HK-2 (cell line): Measurements from ENCODE around the gene MS4A14.
"Not testable (repeated sequence)": the region's sequence is repeated elsewhere in the genome, so short reads cannot be mapped to it uniquely, and the experiment has no call there.

Experiments used
- DNase-seq: peaks from one replicate; pipeline ENCODE4 v3.0.0-alpha.2; 2018; ENCODE audit not compliant: unreplicated experiment

Gene MS4A14

DNA sequence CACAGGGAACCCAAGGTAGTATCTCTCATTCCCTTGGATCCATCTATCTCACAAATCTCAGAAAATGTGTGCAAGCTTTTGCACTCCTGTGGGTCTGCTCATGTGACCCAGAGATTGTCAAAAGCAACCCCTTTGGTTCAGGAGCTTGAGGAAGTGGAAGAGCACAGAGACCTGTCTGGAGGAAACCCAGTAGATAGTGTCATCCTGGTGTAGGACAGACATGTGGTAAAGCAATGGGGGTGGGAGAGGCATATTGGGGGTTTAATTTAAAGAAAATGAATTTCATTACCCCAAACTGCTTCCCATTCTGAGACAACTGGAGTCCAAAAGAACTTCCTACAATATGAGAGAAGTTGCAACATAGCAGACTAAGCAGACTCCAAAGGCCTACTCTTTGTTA lies 5.8 kb upstream of the MS4A14 start:
- DNase-seq: no peak

DNA sequence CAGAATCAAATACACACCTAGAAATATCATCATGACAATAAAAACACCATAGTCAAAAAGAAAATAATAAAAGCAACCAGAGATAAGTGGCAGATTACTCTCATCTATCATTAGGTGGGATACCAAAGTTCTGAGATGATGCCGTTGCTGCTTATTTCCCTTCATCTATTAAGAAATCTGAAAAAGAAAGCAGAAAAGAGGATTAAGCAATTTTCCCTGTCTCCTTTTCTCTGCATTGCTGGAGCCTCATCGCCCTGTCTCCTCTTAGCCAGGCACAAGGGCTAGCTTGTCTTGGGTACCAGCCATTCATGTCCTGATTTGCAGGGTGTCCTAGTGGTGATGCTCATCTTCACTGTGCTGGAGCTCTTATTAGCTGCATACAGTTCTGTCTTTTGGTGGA lies 3.9 kb upstream of the MS4A14 start:
- no peak for DNase-seq

DNA sequence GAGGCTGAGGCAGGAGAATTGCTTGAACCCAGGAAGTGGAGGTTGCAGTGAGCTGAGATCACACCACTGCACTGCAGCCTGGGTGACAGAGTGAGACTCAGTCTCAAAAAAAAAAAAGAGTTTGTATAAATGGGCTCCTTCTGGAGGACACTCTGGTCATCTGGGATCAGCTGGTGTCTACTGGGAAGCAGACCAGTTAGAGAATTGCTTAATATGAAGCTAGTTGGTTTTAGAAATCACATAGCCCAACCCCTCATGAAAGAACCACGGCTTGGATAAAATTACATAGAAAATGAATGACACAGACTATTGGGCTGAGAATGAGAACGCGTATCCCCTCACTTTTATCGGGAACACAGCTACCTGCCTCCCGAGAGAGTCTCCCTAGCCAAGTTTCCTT lies 3.2 kb upstream of the MS4A14 start:
- no peak for DNase-seq

DNA sequence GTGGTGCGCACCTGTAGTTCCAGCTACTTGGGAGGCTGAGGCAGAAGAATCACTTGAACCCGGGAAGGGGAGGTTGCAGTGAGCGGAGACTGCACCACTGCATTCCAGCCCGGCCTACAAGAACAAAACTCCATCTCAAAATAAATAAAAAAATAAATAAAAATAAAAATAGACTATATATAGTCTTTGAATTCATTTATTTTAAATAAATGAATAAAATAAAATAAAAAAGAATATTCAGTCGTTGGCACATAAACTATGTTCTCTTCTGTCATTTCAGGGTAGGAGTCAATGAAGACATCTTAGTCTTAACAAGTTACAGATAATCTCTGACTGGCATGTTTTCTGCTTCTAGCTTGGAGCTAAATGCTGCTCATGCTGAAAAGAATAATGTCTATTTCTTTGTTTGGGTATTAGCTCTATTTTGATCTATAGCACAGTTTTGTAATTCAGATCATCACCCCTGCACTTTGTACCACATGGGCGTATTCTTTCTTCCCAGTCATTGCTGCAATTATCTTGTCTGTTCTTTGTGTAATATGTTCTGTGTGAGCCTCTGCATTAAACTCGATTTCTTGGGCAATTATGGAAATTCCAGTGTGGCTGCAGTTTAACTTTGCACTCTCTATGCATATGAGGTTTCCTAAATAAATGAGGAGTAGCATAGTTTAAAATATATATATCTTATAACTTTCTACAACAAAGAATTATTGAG lies 1.4 kb upstream of the MS4A14 start:
- no peak for DNase-seq

DNA sequence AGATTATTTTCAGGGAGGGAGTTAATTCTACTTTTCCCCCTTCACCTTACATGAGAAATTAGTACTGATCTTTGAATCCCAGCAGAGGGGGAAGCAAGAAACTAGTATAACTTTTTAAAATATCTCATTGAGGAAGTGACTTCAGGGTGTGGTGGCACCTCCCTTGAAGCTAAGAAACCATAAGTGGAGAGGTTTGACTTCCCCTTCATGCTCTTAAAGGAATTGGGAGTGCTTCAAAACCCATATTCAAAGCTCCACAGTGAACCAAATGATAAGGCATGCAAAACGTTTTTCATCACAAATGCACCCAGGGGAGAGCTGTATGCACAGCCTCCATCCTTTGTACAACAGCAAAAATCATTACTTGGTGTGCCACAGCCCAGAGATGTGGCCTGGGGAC lies 540 bp downstream of the MS4A14 start:
- no peak for DNase-seq

DNA sequence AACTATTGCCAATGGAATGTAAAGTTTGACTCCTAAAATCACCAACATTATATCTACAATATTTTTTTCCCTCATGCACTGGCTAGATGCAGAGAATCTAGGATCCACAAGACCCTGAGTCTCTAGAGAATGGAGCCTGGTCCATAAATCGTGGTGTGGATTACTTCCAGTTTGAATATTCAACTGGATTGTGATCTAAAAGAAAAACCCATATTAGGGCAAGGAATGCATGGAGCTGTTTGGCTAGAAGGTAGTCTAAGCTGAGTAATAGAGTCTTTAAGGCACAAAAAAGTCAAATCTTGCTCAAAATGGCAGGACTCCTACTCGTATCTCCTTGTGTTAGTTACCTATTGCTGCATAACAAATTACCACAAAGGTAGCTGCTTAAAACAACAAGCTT lies 23.8 kb downstream of the MS4A14 start:
- DNase-seq: no peak

DNA sequence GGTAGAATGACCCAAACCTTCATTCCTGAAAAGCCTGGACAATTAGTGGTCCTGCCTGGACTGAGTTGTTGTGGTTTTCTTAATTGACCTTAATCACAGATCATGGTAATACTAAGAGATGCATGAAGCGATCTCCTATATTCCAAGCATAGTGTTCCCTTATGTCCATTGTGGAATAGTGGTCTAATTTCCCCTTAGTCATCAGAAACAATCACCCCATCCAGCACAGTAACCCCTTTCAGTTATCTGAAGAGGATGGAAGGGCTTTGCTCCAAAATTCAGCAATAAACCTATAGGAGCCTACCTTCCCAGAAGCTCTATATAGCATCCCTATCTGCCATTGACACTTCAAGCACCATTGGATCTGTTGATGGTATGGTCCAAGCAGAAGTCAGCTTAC lies 26.4 kb downstream of the MS4A14 start:
- no peak for DNase-seq

DNA sequence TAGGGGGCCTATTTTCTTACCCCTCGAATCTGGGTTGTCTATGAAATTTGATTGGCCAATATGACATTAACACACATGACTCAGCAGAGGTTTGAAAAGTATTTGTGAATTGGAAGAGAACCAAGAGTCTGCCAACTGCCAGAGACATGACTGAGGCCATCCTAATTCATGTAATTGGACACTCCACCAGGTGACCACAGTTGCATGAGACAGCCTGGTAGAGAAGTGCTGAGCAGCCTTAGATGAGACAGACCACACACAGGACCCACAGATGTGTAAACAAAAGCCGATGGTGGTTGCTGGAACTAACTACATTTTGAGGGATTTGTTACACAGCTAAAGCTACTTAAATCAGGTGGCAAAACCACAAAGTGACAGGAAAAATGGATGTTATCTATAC lies 32.3 kb downstream of the MS4A14 start:
- DNase-seq: no peak

DNA sequence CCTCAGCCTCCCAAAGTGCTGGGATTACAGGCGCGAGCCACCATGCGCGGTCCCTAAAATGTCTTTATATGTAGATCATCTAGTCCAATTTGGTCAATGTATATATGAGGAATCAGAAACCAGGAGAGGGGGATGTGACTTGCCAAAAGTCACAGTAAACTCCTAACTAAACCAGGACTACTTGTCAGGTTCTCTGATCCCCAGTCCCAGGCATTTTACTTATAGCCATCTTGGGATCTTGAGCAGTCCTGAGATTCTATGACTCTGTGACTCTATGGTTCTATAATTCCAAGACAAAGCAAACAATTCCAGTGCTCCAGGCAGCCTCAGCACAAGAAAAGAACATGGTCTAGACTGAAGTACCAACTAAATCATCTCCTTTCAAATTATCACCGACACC lies 33.0 kb downstream of the MS4A14 start, which contains the start of gene MS4A5:
Gene MS4A5 (plus strand): TSS at position 301 of the 400 bp plus-strand sequence. CDS start 103 bp downstream, outside the sequence.
- no peak for DNase-seq

DNA sequence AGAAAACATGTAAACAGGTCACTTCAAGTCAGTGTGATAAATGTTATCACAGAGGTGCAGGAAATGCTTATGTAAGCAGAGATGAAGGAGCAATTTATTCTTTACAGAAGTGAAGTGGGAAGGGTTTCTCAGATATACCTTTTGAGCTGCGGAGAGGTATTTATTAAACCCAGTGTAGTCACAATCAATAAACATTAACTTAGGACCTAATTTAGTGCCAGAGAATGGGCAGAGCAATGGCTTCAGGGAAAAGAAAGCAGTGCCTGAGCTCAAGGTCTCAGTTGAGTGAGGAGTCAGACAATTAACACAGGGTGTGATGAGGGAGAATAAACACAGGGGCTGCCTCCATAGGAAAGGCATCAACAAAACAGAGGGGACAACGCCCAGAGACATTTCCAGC lies 35.0 kb downstream of the MS4A14 start:
- no peak for DNase-seq

DNA sequence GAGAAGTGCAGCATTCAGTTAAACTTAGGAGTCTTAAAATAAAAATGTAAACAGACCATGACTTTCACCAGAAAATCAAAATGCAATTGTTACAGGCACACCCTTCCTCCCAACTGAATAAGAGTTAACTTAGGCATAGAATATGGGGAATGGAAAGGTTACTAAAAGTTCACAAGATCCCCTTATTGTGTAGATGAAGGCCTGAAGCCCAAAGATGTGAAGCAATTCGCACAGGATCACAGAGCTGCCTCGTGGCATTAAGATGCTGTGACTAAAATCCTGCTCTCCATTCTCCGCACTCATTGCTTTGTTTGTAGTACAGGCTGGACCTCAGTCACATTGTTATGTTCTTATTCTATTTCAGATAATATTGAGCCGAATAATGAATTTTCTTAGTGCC lies 37.1 kb downstream of the MS4A14 start:
- no peak for DNase-seq

DNA sequence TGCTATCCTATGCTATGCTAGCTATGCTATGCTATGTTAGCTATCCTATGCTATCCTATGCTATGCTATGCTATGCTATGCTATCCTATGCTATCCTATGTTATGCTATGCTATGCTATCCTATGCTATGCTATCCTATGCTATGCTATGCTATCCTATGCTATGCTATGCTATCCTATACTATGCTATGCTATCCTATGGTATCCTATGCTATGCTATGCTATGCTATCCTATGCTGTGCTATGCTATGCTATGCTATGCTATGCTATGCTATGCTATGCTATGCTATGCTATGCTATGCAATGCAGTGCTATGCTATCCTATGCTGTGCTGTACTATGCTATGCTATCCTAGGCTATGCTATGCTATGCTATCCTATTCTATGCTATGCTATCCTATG lies 50.8 kb downstream of the MS4A14 start:
- no peak for DNase-seq

DNA sequence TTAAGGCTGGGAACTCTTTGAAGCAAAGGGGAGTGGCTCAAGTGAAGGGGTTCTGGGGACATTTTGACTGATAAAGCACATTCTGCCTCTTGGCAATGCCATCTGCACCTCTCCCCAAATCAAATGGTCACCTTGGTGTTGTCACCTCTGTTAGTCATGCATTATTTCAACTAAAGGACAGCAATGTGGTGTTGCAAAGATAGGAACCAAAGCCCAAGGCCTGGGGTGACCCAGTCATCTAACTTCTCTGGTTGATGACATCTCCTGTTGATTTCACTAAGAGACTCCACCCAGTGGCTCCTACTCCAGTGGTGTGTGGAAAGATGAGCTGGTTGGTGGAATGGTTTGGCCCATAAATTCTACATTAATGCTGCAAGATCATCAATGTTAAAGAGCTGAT lies 51.6 kb downstream of the MS4A14 start:
- no peak for DNase-seq

DNA sequence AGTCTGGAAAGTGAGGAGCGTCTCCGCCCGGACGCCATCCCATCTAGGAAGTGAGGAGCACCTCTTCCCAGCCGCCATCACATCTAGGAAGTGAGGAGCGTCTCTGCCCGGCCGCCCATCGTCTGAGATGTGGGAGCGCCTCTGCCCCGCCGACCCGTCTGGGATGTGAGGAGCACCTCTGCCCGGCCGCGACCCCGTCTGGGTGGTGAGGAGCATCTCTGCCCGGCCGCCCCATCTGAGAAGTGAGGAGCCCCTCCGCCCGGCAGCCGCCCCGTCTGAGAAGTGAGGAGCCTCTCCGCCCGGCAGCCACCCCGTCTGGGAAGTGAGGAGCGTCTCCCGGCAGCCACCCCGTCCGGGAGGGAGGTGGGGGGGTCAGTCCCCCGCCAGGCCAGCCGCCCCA lies 54.9 kb downstream of the MS4A14 start:
- DNase-seq: not testable (repeated sequence)

DNA sequence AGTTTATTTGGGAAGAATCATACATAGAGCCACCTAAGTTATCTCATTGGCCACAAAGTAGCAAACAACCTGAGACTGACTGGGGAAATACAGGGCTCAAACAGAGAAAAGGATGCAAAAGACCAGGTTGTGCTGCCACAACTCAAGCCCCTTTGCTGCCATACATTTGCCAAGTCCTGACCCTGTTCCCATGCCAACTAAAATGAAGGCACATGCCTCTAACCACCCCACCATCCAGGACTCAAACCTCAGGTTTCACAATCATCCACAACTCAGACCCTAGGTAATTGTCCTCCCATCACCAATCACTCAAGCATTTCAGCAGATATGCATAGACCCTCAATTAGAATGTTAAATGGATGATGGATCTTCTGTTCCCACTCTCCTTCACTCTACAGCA lies 58.0 kb downstream of the MS4A14 start:
- DNase-seq: no peak

DNA sequence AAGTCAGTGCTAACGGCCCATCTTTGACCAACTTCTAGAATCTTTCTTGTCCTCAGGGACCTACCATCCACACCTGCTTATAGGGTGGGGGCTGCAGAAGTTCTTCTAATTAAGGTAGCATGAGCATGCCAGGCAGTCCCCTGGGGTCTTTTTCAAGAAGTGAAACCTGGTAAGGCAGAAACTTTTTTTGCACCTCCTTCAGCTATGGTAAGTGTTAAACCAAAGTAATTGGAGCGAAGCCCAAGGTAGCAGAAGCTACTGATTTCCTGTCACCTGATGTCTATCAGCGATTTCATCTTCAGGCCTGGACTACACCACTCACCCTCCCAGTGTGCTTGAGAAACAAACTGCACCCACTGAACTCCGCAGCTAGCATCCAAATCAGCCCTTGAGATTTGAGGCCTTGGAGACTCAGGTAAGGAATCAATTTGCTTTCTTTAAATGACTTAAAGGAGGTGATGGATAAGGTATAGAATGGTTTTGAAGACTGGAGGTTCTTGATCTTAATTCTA lies 59.3 kb downstream of the MS4A14 start, which contains the start of gene MS4A1:
Gene MS4A1 (plus strand): TSS at position 317 of the 512 bp plus-strand sequence. CDS start 6,528 bp downstream, outside the sequence.
- DNase-seq: no peak

DNA sequence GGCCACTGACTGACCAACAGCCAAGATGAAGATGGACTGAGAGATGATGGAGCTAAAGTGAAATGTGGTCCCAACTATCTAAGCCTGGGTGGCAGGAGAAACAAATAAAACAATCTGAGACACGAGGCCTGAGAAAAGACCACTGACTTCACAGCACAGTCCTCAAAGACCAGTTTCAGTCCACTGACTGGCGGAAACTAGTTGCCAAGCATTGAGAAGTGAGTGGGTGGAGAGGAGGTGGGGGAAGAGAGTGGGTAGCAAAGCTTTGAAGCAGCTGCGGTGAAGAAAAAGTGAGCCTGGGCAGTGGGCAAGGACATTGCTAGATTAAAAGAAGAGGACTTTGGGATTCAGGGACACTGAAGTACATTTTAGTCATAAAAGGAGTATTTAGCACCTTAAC lies 61.3 kb downstream of the MS4A14 start:
- DNase-seq: no peak

DNA sequence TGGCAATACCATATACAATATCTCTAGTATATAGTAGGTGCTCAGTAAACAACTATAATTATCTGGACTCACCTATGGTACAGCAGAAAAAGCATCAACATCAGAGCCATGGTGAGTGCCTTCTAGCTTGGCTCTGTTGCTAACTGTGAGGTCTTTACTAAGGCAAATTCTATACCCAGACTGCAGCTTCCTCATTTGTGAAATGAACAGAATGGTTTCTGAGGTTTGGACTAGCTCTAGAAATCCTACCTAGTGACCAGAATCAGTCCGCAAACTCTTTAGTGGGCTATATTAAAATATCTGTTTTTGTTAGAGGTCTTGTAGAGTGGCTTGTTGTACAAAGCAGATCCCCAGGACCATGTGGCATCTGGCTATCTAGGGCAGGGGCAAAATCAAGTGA lies 63.1 kb downstream of the MS4A14 start:
- no peak for DNase-seq
